Activated T-cell treated with anti-CD3 and anti-CD28 coated beads for 24 hours (primary cell): ENCODE data around the gene PON3.

Experiments used
- DNase-seq: peaks from one replicate; pipeline ENCODE4 v3.0.0-alpha.2; 2020; ENCODE audit warnings: low read depth

Gene PON3

GRCh38 chr7:95396136-95397032 lies at the start of gene PON3:
TSS of gene PON3 (minus strand) at chr7:95396375. CDS start at chr7:95396350, 25 bp downstream.
- no peak for DNase-seq

DNA sequence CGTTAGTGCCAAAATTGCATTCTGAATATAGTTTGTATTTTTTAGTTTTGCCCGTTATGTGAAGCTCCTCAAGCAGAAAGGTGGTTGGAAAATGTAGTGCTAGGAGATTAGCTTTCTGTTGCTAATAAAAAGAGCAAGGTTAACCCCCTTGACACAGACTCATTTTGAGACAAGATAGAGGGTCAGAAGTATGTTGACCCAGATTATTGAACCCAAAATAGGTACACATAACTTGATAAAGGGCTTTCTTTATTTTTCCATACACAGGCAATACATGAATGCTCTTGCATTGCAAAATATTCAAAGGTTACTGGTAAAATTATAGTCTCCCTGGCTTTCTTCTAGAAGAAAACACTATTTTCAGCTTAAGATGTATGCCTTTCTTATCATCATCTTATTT lies 48.6 kb upstream of the PON3 start:
- no peak for DNase-seq

DNA sequence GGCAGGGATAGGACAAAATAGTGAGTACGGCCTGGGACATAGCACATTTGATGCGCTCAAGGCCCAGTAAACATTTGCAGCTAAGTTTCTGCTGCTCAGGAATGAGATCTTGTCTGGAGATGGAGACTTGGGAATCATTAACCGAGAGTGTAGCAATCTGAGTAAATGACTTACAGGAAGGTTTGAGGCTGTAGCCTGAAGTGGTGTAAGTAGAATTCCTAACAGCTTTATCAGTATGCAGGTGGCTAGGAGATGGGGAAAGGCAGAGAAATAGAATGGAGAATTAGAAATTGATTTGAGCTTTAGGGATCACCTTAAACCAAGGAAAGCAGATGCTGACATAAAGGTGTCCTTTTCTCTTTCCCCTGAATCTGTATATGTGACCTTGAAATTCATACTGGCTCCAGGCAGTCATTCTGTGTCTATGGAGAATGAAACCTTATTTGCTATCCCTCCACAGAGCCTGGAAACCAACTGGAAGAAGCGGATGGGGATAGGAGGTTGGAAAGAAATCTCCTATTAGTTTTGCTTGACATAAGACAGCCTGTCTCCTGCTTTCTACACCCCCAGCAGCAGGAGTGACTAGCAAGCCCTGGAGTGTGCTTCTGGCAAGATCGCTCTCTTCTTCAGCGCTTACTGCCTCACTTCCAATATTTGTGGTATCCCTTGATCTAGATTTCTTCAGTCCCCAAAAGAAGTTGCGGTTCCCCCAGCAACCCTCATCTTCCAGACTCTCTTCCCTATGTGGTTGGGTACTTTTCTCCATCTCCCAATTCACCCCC lies 45.1 kb upstream of the PON3 start:
- no peak for DNase-seq

GRCh38 chr7:95440394-95441038 lies 44.3 kb upstream of the PON3 start:
- DNase-seq = no peak

DNA sequence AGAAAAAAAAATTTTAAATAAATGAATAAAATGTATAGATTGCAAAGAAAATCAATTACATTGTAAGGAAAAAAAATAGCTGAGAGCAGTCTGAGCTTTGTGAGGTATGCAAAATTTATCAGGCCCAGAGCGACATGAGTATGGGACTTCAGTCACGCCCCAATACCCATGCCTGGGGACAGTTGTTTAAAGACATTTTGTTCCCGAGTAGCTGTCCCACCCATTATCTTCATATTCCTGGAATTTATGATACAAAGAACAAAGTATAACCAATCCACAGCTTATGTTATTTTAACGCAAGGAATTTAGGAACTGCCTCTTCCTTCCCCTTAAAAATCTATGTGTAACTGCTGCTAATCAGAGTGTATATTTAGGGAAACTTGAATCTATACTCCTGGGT lies 40.2 kb upstream of the PON3 start:
- DNase-seq = no peak

DNA sequence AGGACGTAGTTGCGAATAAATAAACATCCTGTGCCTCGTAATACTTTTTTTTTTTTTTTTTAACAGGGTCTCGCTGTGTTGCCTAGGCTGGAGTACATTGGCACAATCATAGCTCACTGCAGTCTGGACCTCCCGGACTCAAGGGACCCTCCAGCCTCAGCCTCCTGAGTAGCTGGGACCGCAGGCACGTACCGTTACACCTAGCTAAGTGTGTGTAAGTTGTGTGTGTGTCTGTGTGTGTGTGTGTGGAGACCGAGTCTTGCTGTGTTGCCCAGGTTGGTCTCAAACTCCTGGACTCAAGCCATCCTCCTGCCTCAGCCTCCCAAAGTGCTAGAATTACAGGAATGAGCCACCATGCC lies 39.2 kb upstream of the PON3 start:
- DNase-seq = no peak

- peak; percentile 10 for DNase-seq
Measured at GRCh38 chr7:95434557-95435421, 38.6 kb upstream of the PON3 start, which contains the start of gene PON2. TSS of gene PON2 (minus strand) at chr7:95435028. CDS start at chr7:95434951, 77 bp downstream.

DNA sequence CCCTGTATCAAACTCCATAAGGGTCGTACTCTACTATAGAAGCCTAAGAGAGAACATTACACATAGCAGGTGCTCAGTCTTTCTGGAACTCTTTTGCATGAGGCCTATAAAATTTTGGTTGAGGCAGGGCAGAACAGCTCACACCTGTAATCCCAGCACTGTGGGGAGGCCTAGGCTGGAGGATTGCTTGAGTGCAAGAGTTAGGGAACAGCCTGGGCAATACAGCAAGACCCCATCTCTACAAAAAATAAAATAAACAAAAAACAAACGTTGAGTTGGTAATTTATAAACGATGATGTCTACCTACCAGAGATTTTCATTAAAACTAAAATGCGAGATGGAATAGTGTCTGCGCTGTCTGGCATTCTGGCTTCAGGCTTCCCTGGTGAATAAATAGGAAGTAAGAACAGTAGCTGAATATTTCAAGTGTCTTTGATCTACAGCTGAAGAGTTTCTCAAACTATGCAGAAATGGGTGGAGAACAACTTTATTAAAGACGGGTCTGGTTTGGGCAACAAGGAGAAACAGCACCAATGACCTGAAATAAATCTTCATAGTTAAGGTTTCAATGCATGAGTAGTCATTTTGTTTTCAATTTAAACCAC lies 37.9 kb upstream of the PON3 start:
- no peak for DNase-seq

- DNase-seq = no peak
Measured at GRCh38 chr7:95433129-95433528, 37.0 kb upstream of the PON3 start.

- no peak for DNase-seq
Measured at GRCh38 chr7:95432606-95433005, 36.4 kb upstream of the PON3 start.

DNA sequence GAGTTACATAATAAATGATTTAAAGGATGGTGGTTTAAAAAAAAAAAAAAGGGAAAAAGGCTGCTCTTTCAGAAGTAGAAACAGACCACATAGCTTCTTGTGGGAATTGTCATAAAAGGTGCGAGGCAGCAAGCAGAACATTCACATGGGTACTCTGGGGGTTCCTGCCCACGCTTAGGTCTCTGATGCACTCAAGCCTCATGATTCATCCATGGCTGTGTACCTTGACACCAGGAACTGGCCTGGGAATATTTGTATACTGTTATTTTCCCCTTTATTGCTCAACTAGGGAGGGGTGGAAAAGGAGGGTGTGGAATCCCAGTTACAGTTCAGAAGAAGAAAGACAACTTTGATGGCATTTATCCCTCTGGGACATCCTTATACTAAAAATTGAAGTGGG lies 34.7 kb upstream of the PON3 start:
- no peak for DNase-seq

DNA sequence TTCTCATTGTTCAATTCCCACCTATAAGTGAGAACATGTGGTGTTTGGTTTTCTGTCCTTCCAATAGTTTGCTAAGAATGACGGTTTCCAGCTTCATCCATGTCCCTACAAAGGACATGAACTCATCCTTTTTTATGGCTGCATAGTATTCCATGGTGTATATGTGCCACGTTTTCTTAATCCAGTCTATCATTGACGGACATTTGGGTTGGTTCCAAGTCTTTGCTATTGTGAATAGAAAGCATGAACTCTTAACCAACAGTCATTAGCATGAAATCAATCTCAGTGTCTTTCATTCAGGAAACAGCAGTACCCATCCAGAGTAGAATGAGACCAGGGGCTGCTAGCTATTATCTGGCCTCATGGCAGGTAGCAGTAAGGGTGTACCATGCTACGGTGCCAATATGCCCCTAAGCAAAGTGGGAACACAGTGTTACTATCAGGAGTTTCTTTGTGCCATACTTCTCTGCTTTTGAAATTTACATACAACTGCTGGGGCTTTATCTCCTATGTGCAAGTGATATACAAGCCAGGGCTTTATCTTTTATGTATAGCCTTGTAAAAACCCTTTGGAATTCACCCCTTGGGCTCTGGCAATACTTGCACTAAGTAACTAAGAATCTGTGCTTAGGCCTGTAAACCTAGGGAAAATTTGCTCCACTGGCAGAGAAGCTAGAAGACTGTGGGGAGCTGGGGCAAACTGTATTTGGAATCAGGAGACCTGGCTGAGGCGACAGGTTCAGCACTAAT lies 33.2 kb upstream of the PON3 start:
- no peak for DNase-seq

DNA sequence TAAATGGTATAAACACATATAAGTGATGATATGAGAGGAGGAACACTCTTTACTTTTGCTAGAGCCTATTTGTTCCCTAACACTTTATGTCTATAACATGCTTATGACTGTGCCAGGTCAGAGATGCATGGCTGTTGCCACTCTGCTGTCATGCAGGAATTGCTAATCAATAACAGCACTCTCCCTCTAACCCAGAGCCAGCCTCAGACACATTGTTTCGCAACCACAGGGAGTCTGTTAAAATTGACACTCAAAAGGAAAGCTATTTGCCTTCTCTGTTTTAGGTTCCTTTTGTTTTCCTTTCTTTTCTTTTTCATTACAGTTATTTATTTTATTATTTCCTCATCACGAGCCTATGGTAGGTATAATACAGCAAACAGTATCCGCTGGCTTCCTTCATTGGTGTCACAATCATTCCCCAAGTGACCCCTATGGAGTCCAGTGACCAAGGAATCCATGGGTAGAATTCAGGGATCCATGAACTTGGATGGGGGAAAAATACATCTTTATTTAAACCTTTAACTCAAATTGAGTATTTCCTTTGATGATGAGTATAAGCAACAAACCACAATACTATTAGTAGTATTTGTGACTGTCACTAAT lies 31.8 kb upstream of the PON3 start:
- no peak for DNase-seq

DNA sequence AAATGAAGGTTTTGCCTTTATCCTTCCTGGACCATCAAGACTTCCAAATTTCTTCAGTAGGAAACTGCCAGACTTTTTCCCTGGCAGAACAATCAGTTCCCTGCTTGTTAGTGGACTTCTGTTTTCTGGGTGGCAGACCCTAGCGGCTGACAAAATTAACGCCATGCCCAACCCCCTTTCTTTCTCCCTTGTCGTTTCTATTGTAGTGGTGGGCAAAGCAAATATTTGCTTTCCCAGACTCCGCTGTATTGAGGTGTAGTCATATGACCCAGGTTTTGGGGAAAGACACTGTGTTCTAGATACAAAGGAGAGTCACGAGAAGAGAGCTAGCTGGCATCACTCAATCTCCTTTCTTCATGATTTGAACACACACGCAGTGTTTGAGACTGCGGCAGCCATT lies 31.0 kb upstream of the PON3 start:
- no peak for DNase-seq

DNA sequence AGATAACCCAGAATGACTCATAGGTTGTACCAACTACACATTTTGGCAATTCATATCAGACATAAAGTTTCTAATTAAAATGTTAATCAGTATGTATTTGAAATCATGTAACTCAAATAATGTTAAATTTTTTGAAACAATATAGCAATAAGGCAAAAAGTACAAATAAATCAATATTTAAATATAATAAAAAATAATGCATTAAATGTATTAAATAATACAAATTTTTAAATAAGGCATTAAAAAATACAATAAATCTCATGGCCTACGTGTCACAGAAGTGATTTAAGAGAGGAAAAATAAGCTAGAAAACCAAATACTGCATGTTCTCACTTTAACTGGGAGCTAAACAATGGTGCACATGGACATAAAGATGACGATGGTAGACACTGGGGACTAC lies 29.5 kb upstream of the PON3 start:
- no peak for DNase-seq

- no peak for DNase-seq
Measured at GRCh38 chr7:95424716-95425115, 28.5 kb upstream of the PON3 start.

DNA sequence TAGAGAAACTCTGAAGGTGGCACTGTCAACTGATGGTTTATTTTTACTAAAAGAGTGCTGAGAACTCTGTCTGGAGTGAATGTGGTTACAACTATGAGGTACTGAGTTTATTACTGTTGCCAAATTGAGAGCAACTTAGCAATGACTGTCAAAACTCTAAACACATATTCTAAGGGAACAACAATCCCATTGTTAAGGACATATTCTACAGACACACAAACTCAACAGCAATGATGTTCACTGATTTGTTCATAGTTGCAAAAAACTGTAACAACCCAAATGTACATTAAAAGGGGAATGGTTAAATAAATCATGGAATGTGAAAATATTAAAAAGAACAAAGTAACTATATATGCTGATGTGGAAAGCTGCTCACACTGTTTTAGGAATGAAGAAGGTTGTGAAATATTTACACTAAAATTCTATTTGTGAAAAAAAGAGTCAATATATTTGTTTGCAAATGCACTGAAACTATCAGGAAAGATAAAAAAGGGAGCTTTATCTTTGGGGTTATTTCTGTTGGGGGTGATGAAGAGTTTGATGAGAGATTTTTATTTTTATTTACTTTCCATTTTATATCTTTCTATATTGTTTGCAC lies 25.8 kb upstream of the PON3 start:
- no peak for DNase-seq

DNA sequence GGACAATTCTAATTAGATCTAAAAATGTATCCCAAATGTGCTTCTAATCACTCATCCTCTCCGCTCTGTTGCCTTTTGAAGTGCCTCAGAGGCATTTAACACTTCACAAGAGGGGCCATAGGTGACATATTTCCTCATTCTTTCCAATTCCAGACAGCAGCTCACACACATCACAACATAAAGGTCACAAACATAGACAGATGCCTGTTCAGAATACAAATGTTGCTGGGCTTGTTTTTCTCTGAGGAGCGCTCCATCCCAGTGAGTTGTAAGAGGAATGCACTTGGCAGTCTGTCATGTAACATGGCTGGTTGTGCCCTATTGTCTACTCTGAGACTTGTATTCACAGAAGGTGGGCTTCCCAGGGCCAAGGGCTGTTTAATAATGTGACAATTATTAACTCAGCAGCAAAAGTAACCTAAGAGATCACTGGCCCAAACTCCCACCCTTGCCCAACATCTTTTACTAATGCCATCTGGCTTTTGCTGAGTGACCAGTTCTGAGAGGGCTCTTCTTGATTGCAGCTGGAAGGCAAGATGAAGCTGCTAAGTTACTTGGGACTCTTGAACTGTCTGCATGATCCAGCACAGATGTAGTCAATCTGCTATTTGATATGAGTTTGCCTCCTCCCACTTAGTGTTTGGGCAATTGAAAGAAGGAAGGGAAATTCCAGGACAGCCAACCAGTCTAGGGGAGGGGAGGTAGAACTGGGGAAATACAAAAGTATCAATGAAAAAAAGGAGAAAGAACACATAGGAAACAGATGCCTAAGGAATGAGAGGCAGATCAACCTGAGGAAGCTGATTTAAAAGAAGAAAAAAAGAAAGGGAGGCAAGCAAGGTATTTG lies 25.0 kb upstream of the PON3 start:
- no peak for DNase-seq

GRCh38 chr7:95412075-95412474 lies 15.9 kb upstream of the PON3 start:
- DNase-seq = no peak
